Hypothalamus (tissue), 51 donors: Measurements from ENCODE around the gene APOL6.
A peak's percentile ranks its signal among the peaks of the same experiment; 100 is the strongest.
"Not testable (repeated sequence)": the region's sequence is repeated elsewhere in the genome, so short reads cannot be mapped to it uniquely, and the experiment has no call there.

ENCODE experiments used
- DNase-seq, 51 donors: peaks; one replicate each; lab custom pipeline; 2025; lab: John Stamatoyannopoulos, UW

APOL6 gene

GRCh38 chr22:35616043-35616442 lies 32.2 kb upstream of the APOL6 start:
- no peak for DNase-seq

GRCh38 chr22:35617137-35617755 lies 31.0 kb upstream of the APOL6 start, which contains the start of gene MB:
Gene MB (minus strand): TSS chr22:35617329. CDS start chr22:35617257, 72 bp downstream.
- DNase-seq, result no peak

- DNase-seq, result no peak
These were observed 29.6 kb upstream of the APOL6 start for GRCh38 chr22:35618427-35619223.

GRCh38 chr22:35619336-35620094 lies 28.7 kb upstream of the APOL6 start:
- DNase-seq, result no peak

- DNase-seq, result peak in 8 of 51 donors; percentile 5 to 39 (median 28)
These were observed 27.5 kb upstream of the APOL6 start for GRCh38 chr22:35620624-35621251.

GRCh38 chr22:35621451-35621850 lies 26.8 kb upstream of the APOL6 start:
- DNase-seq, result no peak

- peak in 16 of 51 donors; percentile 6 to 35 (median 19) for DNase-seq
These were observed 25.9 kb upstream of the APOL6 start for GRCh38 chr22:35622191-35622913.

GRCh38 chr22:35623885-35624284 lies 24.4 kb upstream of the APOL6 start:
- DNase-seq, result not testable (repeated sequence)

GRCh38 chr22:35624547-35624946 lies 23.7 kb upstream of the APOL6 start:
- DNase-seq, result no peak

- no peak for DNase-seq
These were observed 22.3 kb upstream of the APOL6 start for GRCh38 chr22:35625763-35626432.

GRCh38 chr22:35627267-35628041 lies 20.8 kb upstream of the APOL6 start:
- DNase-seq, result peak in 32 of 51 donors; percentile 4 to 60 (median 38)

- no peak for DNase-seq
These were observed 19.5 kb upstream of the APOL6 start for GRCh38 chr22:35628732-35629131.

GRCh38 chr22:35629406-35630216 lies 18.6 kb upstream of the APOL6 start:
- DNase-seq, result no peak

GRCh38 chr22:35630387-35630793 lies 17.9 kb upstream of the APOL6 start:
- no peak for DNase-seq

GRCh38 chr22:35630891-35631290 lies 17.4 kb upstream of the APOL6 start:
- DNase-seq, result no peak

GRCh38 chr22:35631597-35631996 lies 16.6 kb upstream of the APOL6 start:
- DNase-seq, result peak in 2 of 51 donors; percentile 4 to 5

- no peak for DNase-seq
These were observed 15.3 kb upstream of the APOL6 start for GRCh38 chr22:35632935-35633334.

GRCh38 chr22:35633520-35633919 lies 14.7 kb upstream of the APOL6 start:
- no peak for DNase-seq
